D721Med (cell line): Measurements from ENCODE around the gene CACNB3.
"Not testable (repeated sequence)": the region's sequence is repeated elsewhere in the genome, so short reads cannot be mapped to it uniquely, and the experiment has no call there.

Experiments used
- DNase-seq: peaks from one replicate; pipeline ENCODE4 v3.0.0; 2011; ENCODE audit warnings: low spot score; ENCODE audit not compliant: insufficient read length
- FAIRE-seq: peaks from 2 replicates; lab custom pipeline; 2011; peaks lifted over from hg19 to GRCh38; lab: Jason Lieb, UNC
- CTCF ChIP-seq: IDR thresholded peaks from 2 replicates; pipeline ENCODE4 v1.5.1; 2012; ENCODE audit warnings: mild to moderate bottlenecking, control low read depth; ENCODE audit not compliant: insufficient read depth; ENCODE audit errors: missing control alignments

The CACNB3 gene

GRCh38 chr12:48859607-48860006, 41.3 kb downstream of the CACNB3 start:
- TF ChIP-seq CTCF: no peak
- FAIRE-seq (no peak), DNase-seq (no peak)

GRCh38 chr12:48860236-48860635, 41.9 kb downstream of the CACNB3 start:
- DNase-seq, FAIRE-seq: not testable (repeated sequence)

GRCh38 chr12:48861111-48861510, 42.8 kb downstream of the CACNB3 start:
- FAIRE-seq: no peak
- TF ChIP-seq CTCF: no peak

GRCh38 chr12:48862760-48863159, 44.5 kb downstream of the CACNB3 start:
- DNase-seq (no peak), FAIRE-seq (no peak)
- no peak for TF ChIP-seq CTCF

More at GRCh38 chr12:48861111-48861510, 42.8 kb downstream of the CACNB3 start:
- DNase-seq: no peak

- TF ChIP-seq CTCF: no peak
- FAIRE-seq: no peak
- no peak for DNase-seq
These were observed 45.0 kb downstream of the CACNB3 start for GRCh38 chr12:48863291-48863690.

- peak; percentile 66 for DNase-seq
- no peak for TF ChIP-seq CTCF
- FAIRE-seq: no peak
These were observed 47.2 kb downstream of the CACNB3 start, which contains the start of gene RND1 for GRCh38 chr12:48865281-48866051. TSS of gene RND1 (minus strand) at chr12:48865870. CDS start at chr12:48865767, 103 bp downstream.

- TF ChIP-seq CTCF: no peak
- DNase-seq (no peak), FAIRE-seq (no peak)
These were observed 47.9 kb downstream of the CACNB3 start for GRCh38 chr12:48866052-48866711.
